GM11168 (cell line): ENCODE measurements around the gene ATAD3B.
"Not testable (repeated sequence)": the region's sequence is repeated elsewhere in the genome, so short reads cannot be mapped to it uniquely, and the experiment has no call there.

Source experiments
- in situ Hi-C: fragments of 300-500 bp; cut with MboI; formaldehyde crosslinking; loops from one replicate; pipeline ENCODE4 v1.12.0; 2022; ENCODE audit warnings: low sequenced_read_pairs; ENCODE audit not compliant: unreplicated experiment

ATAD3B gene

DNA sequence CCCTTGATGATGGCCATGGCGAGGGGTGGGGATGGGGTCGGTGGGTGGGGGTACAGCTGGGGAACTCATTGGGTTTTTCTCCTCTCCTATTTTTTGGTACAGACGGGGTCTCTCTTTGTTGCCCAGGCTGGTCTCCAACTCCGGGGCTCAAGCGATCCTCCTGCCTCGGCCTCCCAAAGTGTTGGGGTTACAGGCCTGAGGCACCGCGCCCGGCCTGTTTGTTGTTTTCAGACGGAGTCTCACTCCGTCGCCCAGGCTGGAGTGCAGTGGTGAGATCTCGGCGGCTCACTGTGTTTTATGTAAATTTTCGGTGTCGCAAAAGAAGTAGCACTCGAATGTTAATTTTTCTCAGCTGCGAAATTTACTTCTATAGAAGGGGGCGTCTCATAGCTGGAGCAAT lies 24.9 kb upstream of the ATAD3B start:
- in situ Hi-C loops = loop anchor here (5.0 kb wide), 1 partner anchor 51 kb away; no protein-coding TSS in a partner anchor

DNA sequence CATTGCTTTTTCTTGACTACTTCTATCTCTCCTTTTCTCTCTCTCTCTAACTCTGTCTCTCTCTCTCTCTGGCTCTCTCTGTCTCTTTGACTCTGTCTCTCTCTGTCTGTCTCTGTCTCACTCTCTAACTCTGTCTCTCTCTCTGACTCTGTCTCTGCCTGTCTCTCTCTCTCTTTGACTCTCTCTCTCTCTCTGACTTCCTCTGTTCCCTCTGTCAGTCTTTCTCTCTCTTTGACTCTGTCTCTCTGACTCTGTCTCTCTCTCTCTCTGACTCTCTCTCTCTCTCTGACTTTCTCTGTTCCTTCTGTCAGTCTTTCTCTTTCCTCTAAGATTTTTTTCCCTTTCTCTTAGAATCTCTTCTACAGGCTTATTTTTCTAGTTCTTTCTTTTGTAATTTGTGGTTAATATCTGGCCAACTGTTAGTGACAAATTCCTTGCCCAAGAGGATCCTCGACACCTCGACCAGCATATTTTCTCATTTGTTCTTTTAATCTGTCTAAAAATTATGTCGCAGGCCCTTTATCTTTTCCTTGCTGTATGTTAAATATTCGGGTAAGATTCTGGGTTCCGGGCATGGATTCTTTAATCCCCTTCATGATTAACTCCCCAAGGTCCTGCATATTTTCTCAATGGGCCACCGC lies 22.3 kb upstream of the ATAD3B start, which contains the start of gene ATAD3C:
Gene ATAD3C, plus strand, starts transcription at position 591 of the 641 bp plus-strand sequence. CDS start 995 bp downstream, outside the sequence.
- in situ Hi-C loops = loop anchor here (5.0 kb wide), 1 partner anchor 48 kb away; no protein-coding TSS in a partner anchor

DNA sequence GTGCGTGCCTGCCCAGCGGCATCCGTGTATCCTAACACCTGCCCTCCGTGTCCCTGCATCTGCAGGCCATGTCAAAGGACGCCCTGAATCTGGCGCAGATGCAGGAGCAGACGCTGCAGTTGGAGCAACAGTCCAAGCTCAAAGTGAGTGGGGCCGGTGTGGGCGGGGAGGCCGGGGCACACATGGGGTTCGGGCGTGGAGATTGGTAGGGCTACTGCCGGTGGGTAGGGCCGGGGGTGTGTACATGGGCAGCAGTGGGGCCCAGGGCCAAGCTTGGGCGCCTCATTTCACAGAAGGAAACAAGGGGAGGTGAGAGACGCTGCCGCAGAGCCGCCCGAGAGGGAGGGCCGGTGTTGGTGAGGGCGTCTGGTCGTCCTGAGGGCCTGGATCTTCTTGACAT lies 20.9 kb upstream of the ATAD3B start:
- in situ Hi-C loops = not testable (repeated sequence)

DNA sequence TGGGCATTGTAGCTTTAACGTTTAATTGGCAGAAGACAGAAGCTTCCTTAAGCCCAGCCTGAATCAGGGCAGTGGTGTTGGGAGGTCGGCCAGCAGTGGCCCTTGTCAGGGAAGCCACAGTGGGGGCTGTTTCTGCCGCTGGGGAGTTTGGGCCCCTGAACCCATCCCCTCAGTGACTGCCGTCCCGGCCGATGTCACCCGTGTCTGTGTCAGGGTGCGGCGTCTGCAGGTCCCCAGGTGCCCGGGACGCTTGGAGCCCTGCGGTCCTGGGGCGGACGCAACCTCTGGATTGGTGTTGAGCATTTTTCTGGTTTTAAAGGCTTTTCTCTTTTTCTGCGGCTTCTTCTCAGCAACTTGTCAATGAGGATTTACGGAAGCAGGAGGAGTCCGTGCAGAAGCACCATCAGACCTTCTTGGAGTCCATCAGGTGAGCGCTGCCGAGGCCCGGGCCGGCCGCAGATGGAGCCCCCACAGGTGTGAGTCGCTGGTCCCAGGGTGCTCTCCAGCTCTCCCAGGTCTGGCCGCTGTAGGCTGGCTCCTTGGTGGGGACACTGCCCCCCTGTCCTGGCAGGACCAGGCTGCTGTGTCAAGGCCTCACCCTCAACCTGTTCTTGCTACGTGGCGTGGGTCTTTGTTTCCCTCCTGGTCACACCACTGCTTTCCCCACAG lies 19.7 kb upstream of the ATAD3B start:
- in situ Hi-C loops = no loop called here

DNA sequence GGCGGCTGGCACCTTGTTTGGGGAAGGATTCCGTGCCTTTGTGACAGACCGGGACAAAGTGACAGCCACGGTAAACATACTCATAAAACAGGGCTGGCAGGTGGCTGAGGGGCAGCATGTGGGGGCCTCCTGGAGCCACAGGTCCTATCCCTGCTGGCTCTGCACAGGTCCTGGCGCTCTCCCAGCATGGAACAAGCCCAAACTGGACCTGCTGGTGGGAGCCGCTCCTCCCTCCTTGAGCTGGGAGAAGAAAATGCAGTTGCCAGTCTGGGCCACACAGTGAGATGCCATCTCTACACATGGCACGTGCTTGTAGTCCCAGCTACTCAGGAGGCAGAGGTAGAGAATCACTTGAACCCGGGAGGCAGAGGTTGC lies 19.2 kb upstream of the ATAD3B start:
- in situ Hi-C loops = not testable (repeated sequence)

DNA sequence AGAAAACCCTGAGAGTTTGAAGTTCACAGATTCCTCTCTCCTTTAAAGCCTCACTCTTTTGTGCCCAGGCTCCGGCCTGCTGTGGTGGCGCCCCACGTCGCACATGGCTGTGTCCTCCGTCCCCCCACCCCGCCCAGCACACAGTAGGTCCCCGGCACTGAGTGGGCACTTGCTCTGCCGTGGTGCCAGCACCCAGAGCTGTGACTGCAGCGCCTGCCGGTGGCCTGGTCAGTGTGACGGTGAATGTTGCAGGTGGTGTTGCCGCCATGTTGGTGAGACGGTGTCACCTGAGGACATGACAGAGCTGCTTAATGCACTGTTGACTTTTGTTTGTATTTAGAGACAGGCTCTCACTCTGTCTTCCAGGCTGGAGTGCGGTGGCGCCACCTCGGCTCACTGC lies 18.7 kb upstream of the ATAD3B start:
- in situ Hi-C loops = no loop called here

DNA sequence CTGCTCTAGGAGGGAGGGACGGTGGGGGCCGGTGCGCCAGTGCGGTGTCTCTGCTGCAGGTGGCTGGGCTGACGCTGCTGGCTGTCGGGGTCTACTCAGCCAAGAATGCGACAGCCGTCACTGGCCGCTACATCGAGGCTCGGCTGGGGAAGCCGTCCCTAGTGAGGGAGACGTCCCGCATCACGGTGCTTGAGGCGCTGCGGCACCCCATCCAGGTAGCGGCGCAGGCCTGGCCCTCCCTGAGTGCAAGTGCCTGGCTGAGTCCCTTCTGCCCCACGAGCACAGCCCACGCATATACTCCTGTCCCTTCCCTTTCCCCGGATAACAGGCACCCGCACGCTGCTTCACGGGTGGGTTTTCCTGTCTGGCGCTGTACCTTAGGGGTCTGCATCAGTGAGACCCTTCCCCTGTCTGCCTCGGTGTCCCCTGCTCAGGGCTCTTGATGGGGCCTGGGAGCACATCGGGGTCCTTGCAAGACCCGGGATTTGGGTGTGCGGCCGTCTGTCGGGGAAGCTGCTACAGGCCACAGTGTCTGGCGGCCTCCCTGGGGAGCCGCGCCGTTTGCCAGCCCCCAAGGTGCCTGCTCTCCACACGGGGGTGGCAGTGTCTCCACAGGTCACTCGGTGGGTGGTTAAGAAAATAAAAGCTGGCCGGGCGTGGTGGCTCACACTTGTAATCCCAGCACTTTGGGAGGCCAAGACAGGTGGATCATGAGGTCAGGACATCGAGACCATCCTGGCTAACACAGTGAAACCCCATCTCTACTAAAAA lies 17.1 kb upstream of the ATAD3B start:
- in situ Hi-C loops = not testable (repeated sequence)

DNA sequence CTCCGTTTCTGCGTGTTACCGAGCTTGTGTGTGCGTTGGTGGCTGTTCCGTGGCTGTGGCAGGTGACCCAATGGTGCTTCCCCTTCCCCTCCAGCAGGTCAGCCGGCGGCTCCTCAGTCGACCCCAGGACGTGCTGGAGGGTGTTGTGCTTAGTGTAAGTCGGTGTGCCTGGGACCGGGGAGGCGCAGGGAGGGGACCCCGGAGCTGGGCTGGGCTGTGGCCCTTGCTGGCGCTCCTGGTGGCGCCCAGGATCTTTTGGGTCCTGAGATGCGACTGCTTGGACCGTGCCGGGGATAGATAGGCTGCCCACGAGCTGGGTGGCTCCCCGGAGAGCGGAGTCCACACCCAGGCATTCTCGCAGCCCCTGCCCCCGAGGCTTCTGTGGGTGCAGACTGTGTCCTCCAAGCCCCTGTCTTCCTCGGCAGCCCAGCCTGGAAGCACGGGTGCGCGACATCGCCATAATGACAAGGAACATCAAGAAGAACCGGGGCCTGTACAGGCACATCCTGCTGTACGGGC lies 16.1 kb upstream of the ATAD3B start:
- in situ Hi-C loops = no loop called here

DNA sequence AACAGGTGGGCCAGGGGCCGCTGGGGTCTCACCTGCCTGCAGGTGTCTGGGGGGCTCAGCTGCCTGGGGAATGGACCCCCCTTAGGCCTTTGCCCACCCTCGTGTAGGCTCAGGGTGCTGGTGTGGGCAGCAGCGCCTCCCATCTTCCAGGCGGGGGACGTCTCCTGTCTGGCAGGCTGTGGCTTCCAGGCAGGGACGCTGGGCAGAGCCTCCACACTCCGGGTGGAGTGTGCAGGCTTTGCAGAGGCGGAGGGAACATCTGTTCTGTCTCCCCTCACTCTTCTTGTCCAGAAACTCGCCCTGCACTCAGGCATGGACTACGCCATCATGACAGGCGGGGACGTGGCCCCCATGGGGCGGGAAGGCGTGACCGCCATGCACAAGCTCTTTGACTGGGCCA lies 15.6 kb upstream of the ATAD3B start:
- in situ Hi-C loops = not testable (repeated sequence)

DNA sequence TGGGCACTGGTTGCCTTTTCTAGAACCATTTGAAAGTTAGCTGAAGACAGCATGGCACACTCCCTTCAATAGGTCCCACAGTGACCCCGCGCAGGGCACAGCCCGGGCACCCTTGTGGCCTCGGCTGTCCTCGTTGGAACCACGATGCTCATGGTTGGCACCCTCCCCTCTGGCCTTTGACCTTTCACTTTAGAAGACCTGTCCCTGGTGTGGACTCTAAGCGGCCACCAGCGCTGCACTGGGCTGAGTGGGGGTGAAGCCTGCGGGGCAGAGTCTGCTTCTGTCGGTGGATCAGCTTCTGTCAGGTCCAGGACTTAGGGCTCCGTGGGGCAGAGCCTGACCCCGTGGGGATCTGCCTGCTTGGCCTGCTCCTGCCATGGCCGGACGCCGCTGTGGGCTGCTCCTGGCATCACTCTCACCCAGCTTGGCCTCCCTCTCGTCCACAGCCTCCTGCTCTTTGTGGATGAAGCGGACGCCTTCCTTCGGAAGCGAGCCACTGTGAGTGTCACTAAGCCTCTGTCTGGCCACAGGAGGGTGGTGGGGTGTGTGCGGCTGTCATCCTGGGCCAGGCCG lies 14.8 kb upstream of the ATAD3B start:
- in situ Hi-C loops = not testable (repeated sequence)

DNA sequence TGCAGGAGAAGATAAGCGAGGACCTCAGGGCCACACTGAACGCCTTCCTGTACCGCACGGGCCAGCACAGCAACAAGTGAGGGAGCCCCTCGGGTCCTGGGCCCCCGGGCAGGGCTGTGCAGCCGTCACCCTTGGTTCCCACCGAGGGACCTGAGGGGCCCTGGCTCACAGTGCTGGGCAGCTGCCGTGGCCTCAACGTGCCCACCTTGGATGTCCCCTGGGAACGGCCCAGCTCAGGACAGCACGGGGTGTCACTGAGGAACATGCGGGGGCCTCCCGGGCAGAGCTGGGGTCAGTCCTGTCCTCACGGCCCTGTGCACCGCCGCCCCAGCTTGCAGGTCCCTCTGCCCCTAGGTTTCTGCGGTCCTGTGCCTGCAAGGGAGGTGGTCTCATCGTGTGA lies 12.4 kb upstream of the ATAD3B start:
- in situ Hi-C loops = not testable (repeated sequence)

DNA sequence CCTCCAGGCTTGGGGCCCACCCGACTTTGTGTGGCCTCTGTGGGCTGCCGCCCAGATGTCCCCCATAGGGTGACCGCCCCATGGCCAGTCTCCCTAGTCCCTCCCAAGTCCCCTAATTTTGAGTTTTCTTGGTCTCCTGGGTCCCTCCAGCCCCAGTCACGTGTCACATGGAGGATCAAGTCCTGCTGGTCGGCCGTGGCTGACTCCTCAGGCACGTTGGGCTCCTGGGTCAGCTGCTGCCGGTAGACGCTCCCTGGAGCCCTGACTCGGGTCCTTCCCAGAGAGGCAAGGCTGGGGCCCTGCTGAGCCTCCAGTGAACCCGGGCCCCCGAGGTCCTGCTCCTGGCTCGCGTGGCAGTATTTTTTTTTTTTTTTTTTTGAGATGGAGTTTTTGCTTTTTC lies 11.9 kb upstream of the ATAD3B start:
- in situ Hi-C loops = not testable (repeated sequence)

DNA sequence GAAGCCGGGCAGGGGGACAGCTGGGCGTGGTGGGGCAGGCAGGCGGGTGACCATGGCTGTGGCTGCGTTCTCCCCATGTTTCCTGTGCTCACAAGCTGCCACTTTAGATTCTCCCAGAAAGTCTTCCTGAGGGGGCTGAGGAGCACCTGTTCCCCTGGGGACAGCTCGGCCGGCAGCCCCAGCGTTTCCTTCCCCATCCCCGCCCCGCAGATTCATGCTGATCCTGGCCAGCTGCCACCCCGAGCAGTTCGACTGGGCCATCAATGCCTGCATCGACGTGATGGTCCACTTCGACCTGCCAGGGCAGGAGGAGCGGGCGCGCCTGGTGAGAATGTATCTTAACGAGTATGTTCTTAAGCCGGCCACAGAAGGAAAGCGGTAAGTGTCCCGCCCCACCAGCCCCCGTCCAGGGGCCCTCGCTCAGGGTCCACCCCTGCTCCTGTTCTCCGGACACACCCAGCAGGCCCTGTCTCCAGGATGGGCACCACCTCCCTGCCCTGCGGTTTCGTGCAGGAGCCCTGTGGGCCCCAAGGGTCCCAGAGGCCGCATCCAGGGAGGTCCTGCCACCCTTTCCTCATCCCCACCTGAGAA lies 10.9 kb upstream of the ATAD3B start:
- in situ Hi-C loops = no loop called here

DNA sequence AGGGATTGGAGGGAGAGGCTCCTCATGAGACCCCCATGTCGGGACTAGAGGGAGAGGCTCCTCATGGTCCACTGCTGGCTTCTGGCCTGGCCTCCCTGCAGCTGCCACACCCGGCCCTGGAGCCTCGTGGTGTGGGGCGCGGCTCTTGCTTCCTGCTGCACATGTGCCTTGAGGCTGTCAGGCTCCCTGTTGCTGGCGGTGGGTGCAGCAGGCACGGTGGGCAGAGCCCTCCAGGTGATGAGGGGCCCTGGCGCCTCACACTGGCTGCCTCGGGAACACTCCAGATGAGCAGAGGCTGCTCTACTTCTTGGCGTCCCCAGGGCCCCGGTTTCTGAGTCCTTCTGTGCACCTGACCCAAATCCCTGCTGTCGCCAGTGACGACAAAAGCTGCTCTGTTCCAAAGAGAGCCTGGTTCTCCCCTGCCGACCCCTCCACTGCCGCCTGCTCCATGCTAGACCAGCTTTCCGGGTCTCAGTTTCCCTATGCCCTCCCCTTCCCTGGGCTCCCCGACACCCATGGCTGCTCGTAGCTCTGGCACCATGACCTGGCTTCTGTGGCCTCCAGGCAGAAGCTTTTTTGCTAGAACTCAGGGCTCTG lies 9.7 kb upstream of the ATAD3B start:
- in situ Hi-C loops = no loop called here

DNA sequence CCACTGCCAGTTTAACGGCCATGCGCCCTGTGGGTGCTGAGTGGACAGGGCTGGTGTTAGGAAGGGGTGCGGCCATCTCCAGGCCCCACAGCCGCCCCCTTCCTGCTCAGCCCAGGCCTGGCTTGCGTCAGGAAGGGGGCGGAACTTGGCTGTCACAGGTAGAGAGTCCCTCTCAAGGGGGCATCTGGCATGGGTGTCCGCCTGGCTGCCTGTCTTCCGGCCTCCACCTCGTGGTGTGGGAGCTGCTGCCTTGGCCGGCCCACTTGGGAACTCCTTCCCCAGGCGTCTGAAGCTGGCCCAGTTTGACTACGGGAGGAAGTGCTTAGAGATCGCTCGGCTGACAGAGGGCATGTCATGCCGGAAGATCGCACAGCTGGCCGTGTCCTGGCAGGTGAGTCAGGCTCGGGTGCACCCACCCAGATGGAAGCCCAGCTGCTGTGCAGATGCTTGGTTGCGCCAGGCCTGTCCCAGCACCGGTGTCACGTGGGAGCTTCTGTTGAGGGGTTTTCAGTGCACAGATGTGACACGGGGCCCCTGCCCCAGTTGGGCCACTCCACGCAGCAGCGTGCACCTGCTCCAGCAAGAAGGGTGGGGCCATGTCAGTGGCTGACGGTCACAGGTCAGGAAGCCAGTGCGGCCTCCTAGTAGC lies 9.1 kb upstream of the ATAD3B start:
- in situ Hi-C loops = no loop called here

DNA sequence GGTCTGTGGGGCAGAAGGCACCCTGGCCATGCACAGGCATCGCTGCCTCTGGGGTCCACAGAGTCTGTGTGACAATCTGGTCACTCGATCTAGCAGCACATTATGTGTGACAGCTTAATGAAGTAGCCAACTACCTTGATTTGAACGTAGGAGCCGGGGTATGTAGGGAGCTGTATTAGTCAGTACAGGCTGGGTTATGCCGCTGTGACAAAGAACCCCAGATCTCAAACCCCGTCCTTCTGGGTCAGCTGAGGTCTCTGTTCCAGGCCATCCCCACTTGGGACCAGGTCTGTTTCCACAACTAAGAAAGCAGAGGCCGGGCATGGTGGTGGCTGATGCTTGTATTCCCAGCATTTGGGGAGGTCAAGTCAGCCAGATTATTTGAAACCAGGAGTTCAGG lies 8.3 kb upstream of the ATAD3B start:
- in situ Hi-C loops = no loop called here

DNA sequence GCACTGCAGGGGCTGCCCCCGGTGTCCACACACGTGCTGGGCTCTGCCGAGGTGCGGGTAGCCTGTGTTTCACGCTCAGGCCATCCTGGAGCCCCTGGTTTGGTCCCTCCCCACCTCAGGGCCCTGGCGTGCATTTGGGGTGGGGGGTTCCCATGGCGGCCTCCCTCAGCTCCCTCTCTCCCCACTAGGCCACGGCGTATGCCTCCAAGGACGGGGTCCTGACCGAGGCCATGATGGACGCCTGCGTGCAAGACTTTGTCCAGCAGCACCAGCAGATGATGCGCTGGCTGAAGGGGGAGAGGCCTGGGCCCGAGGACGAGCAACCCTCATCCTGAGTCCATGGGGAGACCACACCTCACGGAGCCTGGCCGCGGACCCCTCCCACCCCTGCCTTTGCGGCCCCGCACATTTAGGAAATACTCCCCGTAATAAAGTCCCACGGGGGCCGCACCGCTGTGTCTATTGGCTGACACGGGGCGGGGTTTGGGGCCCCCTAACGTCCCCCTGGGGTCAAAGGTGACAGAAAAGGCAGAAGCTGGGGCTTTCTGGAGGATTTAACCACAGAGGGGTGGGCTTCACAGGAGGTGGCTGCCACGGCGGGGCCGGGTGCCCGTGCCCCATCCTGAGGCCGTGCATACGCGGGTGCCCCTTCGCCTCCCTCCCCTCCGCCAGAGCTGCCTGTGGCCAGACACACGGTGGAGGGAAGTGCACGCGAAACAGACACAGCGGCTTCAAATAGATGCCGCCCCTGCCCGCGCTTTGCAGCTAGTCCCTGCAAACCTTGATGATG lies 3.2 kb upstream of the ATAD3B start:
- in situ Hi-C loops = not testable (repeated sequence)

DNA sequence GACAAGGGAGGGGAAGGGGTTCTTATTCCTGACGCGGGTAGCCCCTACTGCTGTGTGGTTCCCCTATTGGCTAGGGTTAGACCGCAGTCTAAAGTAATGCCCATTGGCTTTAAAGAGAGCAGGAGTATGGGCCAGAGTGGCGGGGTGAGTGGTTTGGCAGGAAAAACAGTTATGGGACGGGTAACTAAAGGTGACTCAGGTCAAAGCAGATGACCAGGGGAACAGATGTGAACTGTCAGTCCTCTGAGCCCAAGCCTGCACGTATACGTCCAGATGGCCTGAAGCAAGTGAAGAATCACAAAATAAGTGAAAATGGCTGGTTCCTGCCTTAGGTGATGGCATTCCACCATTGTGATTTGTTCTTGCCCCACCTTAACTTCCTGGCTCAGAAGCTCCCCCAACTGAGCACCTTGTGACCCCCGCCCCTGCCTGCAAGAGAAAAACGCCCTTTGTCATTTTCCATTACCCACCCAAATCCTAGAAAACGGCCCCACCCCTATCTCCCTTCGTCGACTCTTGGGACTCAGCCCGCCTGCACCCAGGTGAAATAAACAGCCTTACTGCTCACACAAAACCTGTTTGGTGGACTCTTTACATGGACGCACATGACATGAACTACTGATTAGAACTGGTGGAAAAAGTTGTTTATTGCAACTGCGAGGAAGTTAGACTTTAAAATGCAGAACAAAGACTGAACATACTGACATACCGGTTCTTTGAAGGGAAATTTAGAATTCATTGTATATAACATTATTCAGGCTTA lies 758 bp upstream of the ATAD3B start:
- in situ Hi-C loops = no loop called here
